OCI-LY7 (cell line): ENCODE measurements around the gene CEP76.

Source experiments
- EZH2phosphoT487 ChIP-seq: fragments of 200-600 bp; sonication (generic); IDR thresholded peaks from 2 replicates; pipeline ENCODE4 v1.6.1; 2018; ENCODE audit warnings: low read depth, borderline replicate concordance, mild to moderate bottlenecking, mixed run types, antibody characterized with exemption, low read length, moderate library complexity, mixed read lengths
- TF ChIP-seq, protein P1 (sequence below): fragments of 200-600 bp; sonication (generic); conservative IDR thresholded peaks from 2 replicates; pipeline ENCODE4 v1.5.1; 2014; ENCODE audit warnings: mild to moderate bottlenecking, antibody characterized with exemption, low read length, moderate library complexity, mixed read lengths

DNA sequence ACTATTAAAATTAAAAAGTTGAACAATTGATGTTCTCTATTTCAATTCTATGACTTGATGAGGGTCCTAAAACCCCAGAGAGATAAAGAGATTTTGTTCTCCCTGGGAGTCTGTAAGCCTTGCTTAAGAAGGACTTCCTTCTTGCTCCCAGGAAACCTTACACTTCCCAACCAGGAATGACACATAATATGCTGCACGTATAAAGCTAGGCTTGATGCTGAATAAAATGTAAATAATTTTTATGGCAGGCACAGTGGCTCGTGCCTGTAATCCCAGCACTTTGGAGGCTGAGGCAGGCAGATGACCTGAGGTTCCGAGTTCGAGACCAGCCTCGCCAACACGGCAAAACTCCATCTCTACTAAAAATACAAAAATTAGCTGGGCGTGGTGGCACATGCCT, 72.4 kb downstream of the CEP76 start:
- TF ChIP-seq, protein P1, sequence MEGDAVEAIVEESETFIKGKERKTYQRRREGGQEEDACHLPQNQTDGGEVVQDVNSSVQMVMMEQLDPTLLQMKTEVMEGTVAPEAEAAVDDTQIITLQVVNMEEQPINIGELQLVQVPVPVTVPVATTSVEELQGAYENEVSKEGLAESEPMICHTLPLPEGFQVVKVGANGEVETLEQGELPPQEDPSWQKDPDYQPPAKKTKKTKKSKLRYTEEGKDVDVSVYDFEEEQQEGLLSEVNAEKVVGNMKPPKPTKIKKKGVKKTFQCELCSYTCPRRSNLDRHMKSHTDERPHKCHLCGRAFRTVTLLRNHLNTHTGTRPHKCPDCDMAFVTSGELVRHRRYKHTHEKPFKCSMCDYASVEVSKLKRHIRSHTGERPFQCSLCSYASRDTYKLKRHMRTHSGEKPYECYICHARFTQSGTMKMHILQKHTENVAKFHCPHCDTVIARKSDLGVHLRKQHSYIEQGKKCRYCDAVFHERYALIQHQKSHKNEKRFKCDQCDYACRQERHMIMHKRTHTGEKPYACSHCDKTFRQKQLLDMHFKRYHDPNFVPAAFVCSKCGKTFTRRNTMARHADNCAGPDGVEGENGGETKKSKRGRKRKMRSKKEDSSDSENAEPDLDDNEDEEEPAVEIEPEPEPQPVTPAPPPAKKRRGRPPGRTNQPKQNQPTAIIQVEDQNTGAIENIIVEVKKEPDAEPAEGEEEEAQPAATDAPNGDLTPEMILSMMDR = no peak
- no peak for TF ChIP-seq EZH2phosphoT487
